Measurements from ENCODE around the gene DEAF1. TPM values are rescaled to one million over a fixed set of nuclear protein-coding genes. Genes with fewer than 3 reads are reported as not detected.

Gene DEAF1
- total RNA-seq, 6 experiments from 2014 or later, result 11.3 to 17.9 (median 14.0) TPM

DNA sequence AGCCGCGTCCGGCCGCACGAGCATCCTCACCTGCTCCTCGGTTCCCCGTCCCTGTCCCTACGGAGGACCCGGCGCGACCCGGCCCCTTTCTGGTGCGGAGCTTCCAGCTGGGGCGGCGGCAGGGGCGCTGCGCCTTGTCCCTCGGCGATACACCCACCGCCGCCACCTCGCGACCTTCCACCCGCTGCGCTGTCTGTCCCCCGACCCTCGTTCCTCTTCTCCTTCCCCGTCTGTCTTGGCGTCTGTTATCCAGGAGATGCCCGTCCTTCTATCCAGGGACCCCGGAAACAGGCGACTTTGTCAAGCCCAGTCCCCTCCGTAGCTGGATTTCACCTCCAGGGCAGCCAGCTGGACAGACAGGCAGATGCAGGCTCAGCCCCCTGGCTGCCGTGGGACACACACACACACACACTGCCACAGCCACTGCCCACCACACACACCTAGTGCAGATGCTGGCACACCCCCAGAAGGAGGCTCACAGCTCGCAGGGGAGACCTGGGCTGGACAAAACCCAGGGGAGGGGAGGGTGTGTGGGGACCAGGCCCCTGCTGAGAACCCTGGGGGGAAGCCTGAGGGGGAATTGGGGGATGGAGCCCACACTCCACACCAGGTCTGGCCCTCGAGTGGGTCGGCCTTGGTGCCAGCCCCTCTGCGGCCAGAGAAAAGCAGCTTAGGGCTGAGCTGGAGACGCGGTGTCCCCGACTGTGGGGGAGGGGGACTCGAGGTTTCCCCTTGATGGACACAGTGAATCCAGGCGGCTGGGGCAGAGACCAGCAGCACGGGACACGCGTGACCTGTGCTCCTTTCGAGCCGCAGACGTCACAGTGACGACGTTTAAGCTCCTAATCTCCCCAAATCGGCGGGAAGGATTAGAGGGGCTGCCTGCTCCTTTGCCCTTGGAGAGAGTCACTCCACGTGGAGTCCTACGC lies 57.2 kb downstream of the DEAF1 start:
- intact Hi-C loops (cut with DNase I), result no loop called here
- ATAC-seq, result no peak
- TF ChIP-seq, protein P1, sequence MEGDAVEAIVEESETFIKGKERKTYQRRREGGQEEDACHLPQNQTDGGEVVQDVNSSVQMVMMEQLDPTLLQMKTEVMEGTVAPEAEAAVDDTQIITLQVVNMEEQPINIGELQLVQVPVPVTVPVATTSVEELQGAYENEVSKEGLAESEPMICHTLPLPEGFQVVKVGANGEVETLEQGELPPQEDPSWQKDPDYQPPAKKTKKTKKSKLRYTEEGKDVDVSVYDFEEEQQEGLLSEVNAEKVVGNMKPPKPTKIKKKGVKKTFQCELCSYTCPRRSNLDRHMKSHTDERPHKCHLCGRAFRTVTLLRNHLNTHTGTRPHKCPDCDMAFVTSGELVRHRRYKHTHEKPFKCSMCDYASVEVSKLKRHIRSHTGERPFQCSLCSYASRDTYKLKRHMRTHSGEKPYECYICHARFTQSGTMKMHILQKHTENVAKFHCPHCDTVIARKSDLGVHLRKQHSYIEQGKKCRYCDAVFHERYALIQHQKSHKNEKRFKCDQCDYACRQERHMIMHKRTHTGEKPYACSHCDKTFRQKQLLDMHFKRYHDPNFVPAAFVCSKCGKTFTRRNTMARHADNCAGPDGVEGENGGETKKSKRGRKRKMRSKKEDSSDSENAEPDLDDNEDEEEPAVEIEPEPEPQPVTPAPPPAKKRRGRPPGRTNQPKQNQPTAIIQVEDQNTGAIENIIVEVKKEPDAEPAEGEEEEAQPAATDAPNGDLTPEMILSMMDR (IDR thresholded peaks at IDR 0.05), result no peak
- no peak for TF ChIP-seq POLR2A (IDR thresholded peaks at IDR 0.05)
- H3K27ac ChIP-seq, result no peak overlapping the region
- H3K4me1 ChIP-seq, result peaks cover 0 to 9% (median 0%) of the 10 kb centered on the region in 4 donors
- H3K4me3 ChIP-seq, result peak overlapping the region in 1 of 3 donors; percentile 1
- H3K9me3 ChIP-seq, result no peaks in the 10 kb centered on the region
- no peaks in the 10 kb centered on the region for H3K36me3 ChIP-seq
- no peaks in the 10 kb centered on the region for H3K27me3 ChIP-seq
- 45% methylated on average over 10 of the region's 55 CpGs for WGBS (ENCODE audit: insufficient coverage, low coverage, low lambda C conversion rate, missing lambda C conversion rate)
- peak in 1 of 3 donors; percentile 33 for DNase-seq

DNA sequence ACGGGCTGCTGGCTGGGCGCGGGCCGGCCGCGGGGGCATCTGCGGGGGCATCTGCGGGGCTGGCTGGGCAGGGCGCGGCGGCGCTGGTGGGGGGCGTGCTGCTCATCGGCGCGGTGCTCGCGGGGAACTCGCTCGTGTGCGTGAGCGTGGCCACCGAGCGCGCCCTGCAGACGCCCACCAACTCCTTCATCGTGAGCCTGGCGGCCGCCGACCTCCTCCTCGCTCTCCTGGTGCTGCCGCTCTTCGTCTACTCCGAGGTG lies 57.8 kb downstream of the DEAF1 start:
- Histone ChIP-seq H3K4me1 (peaks cover 0 to 9% (median 0%) of the 10 kb centered on the region in 4 donors), H3K9me3 (no peaks in the 10 kb centered on the region), H3K4me3 (peak overlapping the region in 1 of 3 donors; percentile 1), H3K27ac (no peak overlapping the region), H3K27me3 (no peaks in the 10 kb centered on the region), H3K36me3 (no peaks in the 10 kb centered on the region)
- intact Hi-C loops (cut with DNase I), result no loop called here
- no peak for DNase-seq
- TF ChIP-seq POLR2A (IDR thresholded peaks at IDR 0.05), result no peak
- TF ChIP-seq, protein P1 (IDR thresholded peaks at IDR 0.05), result no peak
- WGBS (ENCODE audit: insufficient coverage, low coverage, low lambda C conversion rate, missing lambda C conversion rate), result no CpG with 5 or more reads among the region's 34 CpGs
- no peak for ATAC-seq

DNA sequence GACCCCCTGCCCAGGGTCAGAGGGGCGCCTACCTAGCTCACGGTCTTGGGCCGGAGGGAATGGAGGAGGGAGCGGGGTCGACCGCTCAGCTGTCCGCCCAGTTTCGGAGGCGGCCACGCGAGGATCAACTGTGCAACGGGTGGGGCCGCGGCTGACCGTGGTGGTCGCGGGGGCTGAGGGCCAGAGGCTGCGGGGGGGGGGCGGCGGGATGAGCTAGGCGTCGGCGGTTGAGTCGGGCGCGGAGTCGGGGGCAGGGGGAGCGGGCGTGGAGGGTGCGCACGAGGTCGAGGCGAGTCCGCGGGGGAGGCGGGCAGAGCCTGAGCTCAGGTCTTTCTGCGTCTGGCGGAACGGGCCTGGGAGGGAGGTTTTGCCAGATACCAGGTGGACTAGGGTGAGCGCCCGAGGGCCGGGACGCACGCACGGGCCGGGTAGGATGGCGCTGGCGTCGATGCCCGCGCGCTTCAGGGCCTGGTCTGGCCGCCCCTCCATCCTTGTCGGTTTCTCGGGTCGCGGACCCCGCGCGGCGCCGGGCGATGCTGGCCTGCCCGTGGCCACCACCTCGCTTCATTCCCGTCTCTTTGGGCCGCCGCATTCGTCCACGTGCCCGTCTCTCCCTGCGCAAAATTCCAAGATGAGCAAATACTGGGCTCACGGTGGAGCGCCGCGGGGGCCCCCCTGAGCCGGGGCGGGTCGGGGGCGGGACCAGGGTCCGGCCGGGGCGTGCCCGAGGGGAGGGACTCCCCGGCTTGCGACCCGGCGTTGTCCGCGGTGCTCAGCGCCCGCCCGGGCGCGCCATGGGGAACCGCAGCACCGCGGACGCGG lies 58.3 kb downstream of the DEAF1 start, which contains the start of gene DRD4:
DRD4 (plus strand) TSS at position 759 of the 822 bp plus-strand sequence; CDS start at position 795, 36 bp downstream.
- H3K27me3 ChIP-seq, result no peaks in the 10 kb centered on the region
- peak in 1 of 3 donors; percentile 29 for DNase-seq
- H3K27ac ChIP-seq, result no peak within 1 kb of the TSS
- H3K4me1 ChIP-seq, result peaks cover 0 to 9% (median 0%) of the 10 kb centered on the region in 4 donors
- H3K36me3 ChIP-seq, result no peaks in the 10 kb centered on the region
- TF ChIP-seq, protein P1 (IDR thresholded peaks at IDR 0.05), result no peak
- TF ChIP-seq POLR2A (IDR thresholded peaks at IDR 0.05), result no peak
- WGBS (ENCODE audit: insufficient coverage, low coverage, low lambda C conversion rate, missing lambda C conversion rate), result 16% methylated on average over 6 of the region's 100 CpGs
- peak; percentile 51 to 64 (median 61) for ATAC-seq
- intact Hi-C loops (cut with DNase I), result no loop called here
- H3K9me3 ChIP-seq, result no peaks in the 10 kb centered on the region
- H3K4me3 ChIP-seq, result peak within 1 kb of the TSS in 1 of 3 donors; percentile 1

DNA sequence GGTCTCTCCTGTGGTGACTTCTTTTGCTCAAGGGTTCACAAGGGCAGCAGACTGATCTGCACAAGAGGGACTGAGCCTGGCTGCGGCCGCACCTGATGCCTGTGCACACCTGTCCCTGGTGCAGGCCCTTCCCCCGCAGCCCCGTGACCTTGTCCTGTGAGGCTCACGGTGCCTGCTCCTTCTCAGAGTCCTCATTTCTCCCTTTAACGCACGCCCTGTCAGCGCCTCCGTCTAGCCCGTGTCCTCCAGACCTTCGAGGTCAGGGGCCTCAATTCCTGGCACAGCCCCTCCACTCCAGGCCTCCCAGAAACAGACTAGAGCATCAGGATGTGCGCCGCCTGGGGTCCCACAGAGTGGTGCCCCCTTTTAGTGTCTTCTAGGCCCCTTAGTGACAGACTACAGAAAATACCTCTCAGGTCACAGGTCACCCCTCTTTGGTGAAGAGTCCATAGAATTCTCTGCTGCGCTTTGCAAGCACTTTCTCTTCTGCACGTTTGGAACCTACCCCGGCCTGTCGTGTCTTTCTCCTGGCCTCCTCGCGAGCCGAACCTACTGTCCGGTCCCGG lies 59.0 kb downstream of the DEAF1 start:
- Histone ChIP-seq H3K36me3 (no peaks in the 10 kb centered on the region), H3K9me3 (no peaks in the 10 kb centered on the region), H3K27ac (no peak overlapping the region), H3K4me3 (no peak overlapping the region), H3K4me1 (peaks cover 0 to 9% (median 0%) of the 10 kb centered on the region in 4 donors), H3K27me3 (no peaks in the 10 kb centered on the region)
- TF ChIP-seq POLR2A (IDR thresholded peaks at IDR 0.05), result no peak
- TF ChIP-seq, protein P1 (IDR thresholded peaks at IDR 0.05), result no peak
- 57% methylated on average over 8 of the region's 22 CpGs for WGBS (ENCODE audit: insufficient coverage, low coverage, low lambda C conversion rate, missing lambda C conversion rate)
- ATAC-seq (peak in 1 of 4 donors; percentile 5), DNase-seq (no peak)
- intact Hi-C loops (cut with DNase I), result no loop called here

Measured in right lobe of liver (tissue), 6 donors.